ENCODE data around the gene TOM1. TPM values are rescaled to one million over a fixed set of nuclear protein-coding genes. Genes with fewer than 3 reads are reported as not detected.
A peak's percentile ranks its signal among the peaks of the same experiment; 100 is the strongest.

Gene TOM1
- polyA plus RNA-seq, 3 donors from 2014 or later: 24.5 to 31.2 (median 26.2) TPM

- peaks cover 0 to 3% (median 0%) of the 10 kb centered on the region in 3 donors for H3K27me3 Mint-ChIP-seq (ENCODE audit: low read depth in 3 of 3)
- H3K4me1 Mint-ChIP-seq: peaks cover 17 to 25% of the 10 kb centered on the region in 2 donors
- H3K36me3 Mint-ChIP-seq: peaks cover 0 to 5% (median 0%) of the 10 kb centered on the region in 3 donors
- no peak overlapping the region for H3K4me3 Mint-ChIP-seq
- no peaks in the 10 kb centered on the region for H3K9me3 Mint-ChIP-seq
- DNase-seq: no peak
- H3K27ac Mint-ChIP-seq: no peak overlapping the region
Measured at GRCh38 chr22:35348026-35348590, 48.4 kb downstream of the TOM1 start.

- no peak for DNase-seq
- H3K9me3 Mint-ChIP-seq: no peaks in the 10 kb centered on the region
- peaks cover 17 to 25% of the 10 kb centered on the region in 2 donors for H3K4me1 Mint-ChIP-seq
- no peak overlapping the region for H3K27ac Mint-ChIP-seq
- peaks cover 0 to 5% (median 0%) of the 10 kb centered on the region in 3 donors for H3K36me3 Mint-ChIP-seq
- H3K27me3 Mint-ChIP-seq (ENCODE audit: low read depth in 3 of 3): peaks cover 0 to 3% (median 0%) of the 10 kb centered on the region in 3 donors
- no peak overlapping the region for H3K4me3 Mint-ChIP-seq
Measured at GRCh38 chr22:35348703-35349102, 49.0 kb downstream of the TOM1 start.

GRCh38 chr22:35349368-35349703, 49.6 kb downstream of the TOM1 start:
- Mint-ChIP-seq H3K9me3 (no peaks in the 10 kb centered on the region), H3K27me3 (ENCODE audit: low read depth in 3 of 3) (peaks cover 0 to 3% (median 0%) of the 10 kb centered on the region in 3 donors), H3K36me3 (peaks cover 0 to 5% (median 0%) of the 10 kb centered on the region in 3 donors), H3K27ac (no peak overlapping the region), H3K4me1 (peaks cover 17 to 25% of the 10 kb centered on the region in 2 donors), H3K4me3 (no peak overlapping the region)
- DNase-seq: no peak

- no peak overlapping the region for H3K4me3 Mint-ChIP-seq
- peaks cover 0 to 5% (median 0%) of the 10 kb centered on the region in 3 donors for H3K36me3 Mint-ChIP-seq
- DNase-seq: no peak
- peaks cover 0 to 3% (median 0%) of the 10 kb centered on the region in 3 donors for H3K27me3 Mint-ChIP-seq (ENCODE audit: low read depth in 3 of 3)
- no peak overlapping the region for H3K27ac Mint-ChIP-seq
- peaks cover 17 to 25% of the 10 kb centered on the region in 2 donors for H3K4me1 Mint-ChIP-seq
- no peaks in the 10 kb centered on the region for H3K9me3 Mint-ChIP-seq
Measured at GRCh38 chr22:35349704-35350538, 50.2 kb downstream of the TOM1 start.

- DNase-seq: peak; percentile 79 to 82 (median 81)
- Mint-ChIP-seq H3K9me3 (no peaks in the 10 kb centered on the region), H3K4me3 (peak overlapping the region; percentile 60 to 80 (median 66)), H3K36me3 (peaks cover 0 to 1% (median 0%) of the 10 kb centered on the region in 3 donors), H3K4me1 (peaks cover 17 to 25% of the 10 kb centered on the region in 2 donors), H3K27me3 (ENCODE audit: low read depth in 3 of 3) (peaks cover 0 to 4% (median 2%) of the 10 kb centered on the region in 3 donors), H3K27ac (peak overlapping the region in 5 of 6 donors; percentile 10 to 57 (median 30))
Measured at GRCh38 chr22:35350539-35351503, 51.1 kb downstream of the TOM1 start.

GRCh38 chr22:35352214-35353111, 52.8 kb downstream of the TOM1 start:
- Mint-ChIP-seq H3K36me3 (no peaks in the 10 kb centered on the region), H3K27me3 (ENCODE audit: low read depth in 3 of 3) (peaks cover 0 to 4% (median 3%) of the 10 kb centered on the region in 3 donors), H3K4me3 (peak overlapping the region in 4 of 5 donors; percentile 35 to 80 (median 46)), H3K4me1 (peaks cover 17 to 25% of the 10 kb centered on the region in 2 donors), H3K27ac (peak overlapping the region in 3 of 6 donors; percentile 11 to 64 (median 32)), H3K9me3 (no peaks in the 10 kb centered on the region)
- DNase-seq: peak; percentile 13 to 21 (median 15)

GRCh38 chr22:35353318-35353717, 53.6 kb downstream of the TOM1 start:
- no peak overlapping the region for H3K27ac Mint-ChIP-seq
- H3K4me3 Mint-ChIP-seq: no peak overlapping the region
- H3K4me1 Mint-ChIP-seq: peaks cover 17 to 25% of the 10 kb centered on the region in 2 donors
- H3K9me3 Mint-ChIP-seq: no peaks in the 10 kb centered on the region
- DNase-seq: no peak
- peaks cover 3 to 4% (median 3%) of the 10 kb centered on the region in 3 donors for H3K27me3 Mint-ChIP-seq (ENCODE audit: low read depth in 3 of 3)
- H3K36me3 Mint-ChIP-seq: no peaks in the 10 kb centered on the region

GRCh38 chr22:35354068-35354467, 54.4 kb downstream of the TOM1 start:
- Mint-ChIP-seq H3K27ac (no peak overlapping the region), H3K4me1 (peaks cover 17 to 25% of the 10 kb centered on the region in 2 donors), H3K36me3 (no peaks in the 10 kb centered on the region), H3K4me3 (no peak overlapping the region), H3K9me3 (no peaks in the 10 kb centered on the region), H3K27me3 (ENCODE audit: low read depth in 3 of 3) (peaks cover 3 to 4% (median 3%) of the 10 kb centered on the region in 3 donors)
- DNase-seq: no peak

GRCh38 chr22:35357883-35358621, 58.4 kb downstream of the TOM1 start:
- Mint-ChIP-seq H3K4me3 (no peak overlapping the region), H3K9me3 (no peaks in the 10 kb centered on the region), H3K27me3 (ENCODE audit: low read depth in 3 of 3) (peaks cover 2 to 5% (median 3%) of the 10 kb centered on the region in 3 donors), H3K27ac (peak overlapping the region in 1 of 6 donors; percentile 46), H3K36me3 (no peaks in the 10 kb centered on the region), H3K4me1 (no peaks in the 10 kb centered on the region)
- DNase-seq: no peak

GRCh38 chr22:35359380-35360065, 59.8 kb downstream of the TOM1 start:
- H3K36me3 Mint-ChIP-seq: no peaks in the 10 kb centered on the region
- H3K27me3 Mint-ChIP-seq (ENCODE audit: low read depth in 3 of 3): peaks cover 2 to 5% (median 3%) of the 10 kb centered on the region in 3 donors
- no peak overlapping the region for H3K27ac Mint-ChIP-seq
- H3K4me1 Mint-ChIP-seq: no peaks in the 10 kb centered on the region
- H3K9me3 Mint-ChIP-seq: no peaks in the 10 kb centered on the region
- no peak overlapping the region for H3K4me3 Mint-ChIP-seq
- DNase-seq: no peak

GRCh38 chr22:35361001-35361558, 61.4 kb downstream of the TOM1 start:
- H3K4me3 Mint-ChIP-seq: no peak overlapping the region
- H3K4me1 Mint-ChIP-seq: no peaks in the 10 kb centered on the region
- no peak overlapping the region for H3K27ac Mint-ChIP-seq
- H3K36me3 Mint-ChIP-seq: no peaks in the 10 kb centered on the region
- DNase-seq: no peak
- peaks cover 1 to 5% (median 4%) of the 10 kb centered on the region in 3 donors for H3K27me3 Mint-ChIP-seq (ENCODE audit: low read depth in 3 of 3)
- H3K9me3 Mint-ChIP-seq: no peaks in the 10 kb centered on the region
